ENCODE results near the gene PTPN22.

PTPN22 gene

GRCh38 chr1:113793878-113794834, 77.4 kb downstream of the PTPN22 start:
- DNase-seq: no peak

- no peak for DNase-seq
These were observed 78.5 kb downstream of the PTPN22 start for GRCh38 chr1:113792986-113793385.

DNA sequence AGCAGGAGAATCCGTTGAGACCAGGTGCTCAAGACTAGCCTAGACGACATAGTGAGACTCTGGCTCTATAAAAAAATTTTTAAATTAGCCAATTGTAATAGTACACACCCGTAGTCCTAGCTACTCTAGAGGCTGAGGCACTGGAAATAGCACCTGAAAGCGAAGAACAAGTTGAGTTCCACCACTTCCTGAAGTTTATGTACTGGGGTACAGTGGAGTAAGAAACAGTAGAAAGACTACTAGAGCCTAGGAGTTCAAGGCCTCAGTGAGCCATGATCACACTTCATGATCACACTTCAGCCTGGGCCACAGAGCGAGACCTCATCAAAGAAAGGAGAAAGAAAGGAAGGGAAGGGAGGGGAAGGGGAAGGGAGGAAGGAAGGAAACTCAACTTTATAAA, 79.0 kb downstream of the PTPN22 start:
- no peak for DNase-seq

DNA sequence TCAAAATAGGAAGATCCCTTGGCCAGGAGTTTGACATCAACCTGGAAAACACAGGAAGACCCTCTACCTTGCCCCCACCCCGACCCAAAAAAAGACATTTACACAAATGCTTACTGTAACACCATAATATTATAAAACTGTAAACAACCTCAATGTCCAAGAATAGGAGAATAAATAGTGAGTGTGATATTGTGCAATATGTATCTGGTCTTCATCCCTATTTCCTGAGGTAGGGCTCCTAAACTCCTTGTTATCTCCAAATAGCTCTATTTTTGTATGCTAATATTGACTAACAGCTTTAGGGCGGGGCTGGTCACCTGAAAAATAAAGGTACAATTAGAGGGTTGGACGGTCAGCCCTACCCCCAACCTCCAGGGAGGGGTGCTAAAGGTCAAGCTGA, 82.7 kb downstream of the PTPN22 start:
- DNase-seq: no peak

DNA sequence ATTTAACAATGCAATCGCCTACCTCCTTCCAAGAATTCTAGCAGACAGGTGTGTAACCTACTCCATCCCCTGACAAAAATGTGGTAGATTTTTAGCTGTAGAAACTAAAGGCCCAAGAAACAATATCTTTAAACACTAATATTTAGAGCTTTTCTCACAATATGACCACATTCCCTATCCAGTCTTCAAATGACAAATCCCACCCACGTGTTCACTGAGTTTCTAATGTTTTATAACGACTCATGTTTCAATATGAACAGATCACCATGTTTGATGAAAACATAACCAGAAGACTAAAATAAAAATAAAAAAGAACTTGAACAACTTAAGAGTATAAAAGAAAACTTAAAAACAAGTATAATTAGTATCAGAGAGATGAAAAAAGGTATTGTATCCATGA, 83.8 kb downstream of the PTPN22 start:
- no peak for DNase-seq

DNA sequence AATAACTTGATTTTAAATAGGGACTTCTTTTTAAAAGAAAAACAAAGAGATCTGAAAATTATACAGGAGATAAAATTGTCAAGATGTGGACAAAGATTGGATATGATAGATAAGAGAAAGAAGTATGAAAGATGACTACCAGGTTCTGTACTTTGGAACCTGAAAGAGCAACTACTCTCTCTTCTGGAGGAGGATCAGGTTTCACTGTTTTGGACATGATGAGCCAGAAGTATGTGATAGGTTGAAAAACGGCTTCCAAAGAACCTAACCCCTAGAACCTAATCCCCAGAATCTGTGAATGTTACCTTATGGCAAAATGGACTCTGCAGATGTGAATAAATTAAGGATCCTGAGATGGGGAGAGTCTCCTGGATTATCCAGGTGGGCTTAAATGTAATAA, 85.4 kb downstream of the PTPN22 start:
- no peak for DNase-seq

- DNase-seq: no peak
These were observed 87.3 kb downstream of the PTPN22 start for GRCh38 chr1:113784104-113784779.

DNA sequence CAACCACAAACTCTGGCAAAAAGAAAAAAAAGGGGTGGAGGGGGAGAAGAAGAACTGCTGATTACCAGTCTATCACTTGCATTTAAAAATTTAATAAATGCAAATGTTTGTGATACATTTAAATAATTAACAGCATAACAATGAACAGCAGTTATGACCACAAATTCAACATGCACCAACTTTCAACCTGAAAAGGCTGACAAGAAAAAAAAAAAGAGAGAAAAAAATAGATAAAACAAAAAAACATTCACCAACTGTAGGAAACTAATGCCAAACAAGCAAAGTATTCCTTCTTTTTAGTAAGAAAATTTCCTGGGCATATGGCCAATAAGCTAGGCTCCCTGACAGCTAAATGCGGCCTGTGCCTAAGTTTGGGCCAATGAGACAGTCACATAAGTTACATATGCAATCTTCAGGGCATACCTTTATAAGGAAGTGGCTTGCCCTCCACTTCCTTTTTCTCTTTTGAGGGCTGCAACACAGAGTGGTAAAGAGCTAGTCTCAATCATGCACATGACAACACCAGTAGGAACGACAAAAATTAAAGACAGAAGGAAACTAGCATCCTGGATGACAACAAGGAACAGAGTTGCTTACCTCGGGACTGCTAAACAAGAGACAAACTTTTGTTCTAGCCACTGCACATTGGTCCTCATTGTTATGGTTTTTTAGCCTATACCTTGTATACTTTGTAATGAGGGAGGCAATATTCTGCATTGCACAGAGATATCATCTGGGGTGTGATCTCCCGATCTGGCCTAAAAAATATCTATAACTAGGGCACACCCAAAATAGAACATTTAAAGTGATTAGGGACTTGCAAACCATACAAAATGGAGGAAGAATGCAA, 88.0 kb downstream of the PTPN22 start:
- DNase-seq: no peak

DNA sequence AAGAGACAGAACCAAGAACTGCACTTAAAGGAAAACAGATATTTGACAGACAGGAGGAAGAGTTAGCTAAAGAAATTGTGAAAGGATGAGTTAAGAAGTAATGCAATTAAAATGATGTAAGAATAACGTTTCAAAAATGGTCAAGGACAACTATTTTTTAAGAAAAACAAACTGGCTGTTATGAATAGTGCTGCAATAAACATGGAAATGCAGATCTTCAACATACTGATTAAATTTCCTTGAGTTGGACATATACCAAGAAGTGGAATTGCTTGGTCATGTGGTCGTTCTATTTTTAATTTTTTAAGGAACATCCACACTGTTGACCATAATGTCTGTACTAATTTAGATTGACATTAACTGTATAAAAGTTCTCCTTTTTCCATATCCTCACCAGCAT, 89.1 kb downstream of the PTPN22 start:
- no peak for DNase-seq

DNA sequence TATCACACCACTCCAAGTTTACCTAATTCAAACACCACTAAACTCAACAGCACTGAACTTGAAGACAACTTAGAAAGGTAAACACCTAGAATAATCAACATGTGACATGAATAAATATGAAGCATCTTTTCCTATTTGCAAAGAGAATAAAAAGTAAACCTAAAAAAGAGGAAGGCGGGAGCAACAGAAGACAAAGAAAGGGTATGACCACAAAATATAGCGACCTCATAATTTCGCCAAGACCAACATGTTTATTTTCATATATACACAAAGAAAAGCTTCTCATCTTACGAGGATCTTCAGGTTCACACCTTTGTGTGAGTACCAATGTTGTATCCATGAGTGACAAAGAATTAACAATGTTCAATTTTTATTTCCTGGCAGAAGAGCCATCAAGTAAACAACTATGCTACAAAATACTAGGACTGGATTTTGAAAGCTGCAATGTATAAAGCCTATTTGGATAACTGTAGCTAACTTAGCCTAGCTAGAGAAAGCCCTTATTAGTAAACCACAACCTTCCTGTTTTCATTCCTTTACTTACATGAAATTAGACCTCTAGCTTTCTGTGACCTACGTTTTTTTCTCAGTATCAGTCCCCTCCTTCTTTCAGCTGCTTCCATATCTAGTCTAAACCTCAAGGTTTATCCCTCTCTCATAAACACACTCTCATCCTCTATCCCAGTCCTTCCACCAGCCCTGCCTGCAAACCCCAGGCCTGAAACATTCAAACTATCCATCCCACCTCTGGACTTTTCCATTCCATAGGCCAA, 91.0 kb downstream of the PTPN22 start:
- no peak for DNase-seq

DNA sequence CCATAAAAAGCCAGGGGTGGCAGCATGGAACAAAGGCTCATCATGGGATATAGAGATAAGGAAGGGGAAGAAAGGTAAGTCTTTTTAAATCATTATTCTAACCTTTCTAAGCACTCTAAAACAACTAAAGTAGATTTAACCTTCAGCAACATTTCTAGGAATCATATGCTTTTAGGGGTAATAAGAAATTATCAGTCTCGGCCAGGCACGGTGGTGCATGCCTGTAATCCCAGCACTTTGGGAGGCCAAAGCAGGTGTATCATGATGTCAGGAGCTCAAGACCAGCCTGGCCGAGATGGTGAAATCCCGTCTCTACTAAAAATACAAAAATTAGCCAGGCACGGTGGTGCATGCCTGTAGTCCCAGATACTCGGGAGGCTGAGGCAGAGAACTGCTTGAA, 92.0 kb downstream of the PTPN22 start:
- DNase-seq: no peak

GRCh38 chr1:113777561-113777960, 94.0 kb downstream of the PTPN22 start:
- DNase-seq: no peak

- no peak for DNase-seq
These were observed 101.5 kb downstream of the PTPN22 start for GRCh38 chr1:113770031-113770430.

- no peak for DNase-seq
These were observed 101.9 kb downstream of the PTPN22 start for GRCh38 chr1:113769601-113769970.

DNA sequence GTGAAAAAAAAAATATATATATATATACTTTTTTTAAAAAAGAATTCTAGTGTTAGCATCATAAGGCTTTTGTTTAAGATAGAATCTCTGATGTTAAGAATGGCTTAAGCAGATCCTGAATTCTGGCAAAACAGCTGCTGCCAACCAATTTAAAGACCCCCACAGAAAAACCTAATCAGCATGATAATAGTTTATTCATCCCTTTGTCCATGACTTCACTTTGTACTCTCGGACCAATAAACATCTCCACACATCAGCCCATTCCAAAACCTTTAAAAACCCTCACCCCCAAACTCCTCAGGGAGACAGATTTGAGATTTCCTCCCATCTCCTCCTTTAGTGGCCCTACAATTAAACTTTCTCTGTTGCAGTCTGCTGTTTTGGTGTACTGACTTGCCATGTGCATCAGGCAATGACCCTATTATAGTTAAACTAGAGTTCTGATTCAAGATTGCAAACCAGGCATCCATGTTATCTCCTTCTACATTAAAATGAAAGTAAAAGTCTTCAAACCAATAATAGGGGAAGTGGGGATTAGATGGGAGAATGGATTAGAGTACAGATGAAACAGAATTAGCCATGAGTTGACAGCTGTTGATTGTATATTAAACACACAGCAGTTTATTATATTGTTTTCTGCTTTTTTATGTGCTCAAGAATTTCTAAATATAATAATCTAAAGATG, 102.5 kb downstream of the PTPN22 start:
- no peak for DNase-seq

DNA sequence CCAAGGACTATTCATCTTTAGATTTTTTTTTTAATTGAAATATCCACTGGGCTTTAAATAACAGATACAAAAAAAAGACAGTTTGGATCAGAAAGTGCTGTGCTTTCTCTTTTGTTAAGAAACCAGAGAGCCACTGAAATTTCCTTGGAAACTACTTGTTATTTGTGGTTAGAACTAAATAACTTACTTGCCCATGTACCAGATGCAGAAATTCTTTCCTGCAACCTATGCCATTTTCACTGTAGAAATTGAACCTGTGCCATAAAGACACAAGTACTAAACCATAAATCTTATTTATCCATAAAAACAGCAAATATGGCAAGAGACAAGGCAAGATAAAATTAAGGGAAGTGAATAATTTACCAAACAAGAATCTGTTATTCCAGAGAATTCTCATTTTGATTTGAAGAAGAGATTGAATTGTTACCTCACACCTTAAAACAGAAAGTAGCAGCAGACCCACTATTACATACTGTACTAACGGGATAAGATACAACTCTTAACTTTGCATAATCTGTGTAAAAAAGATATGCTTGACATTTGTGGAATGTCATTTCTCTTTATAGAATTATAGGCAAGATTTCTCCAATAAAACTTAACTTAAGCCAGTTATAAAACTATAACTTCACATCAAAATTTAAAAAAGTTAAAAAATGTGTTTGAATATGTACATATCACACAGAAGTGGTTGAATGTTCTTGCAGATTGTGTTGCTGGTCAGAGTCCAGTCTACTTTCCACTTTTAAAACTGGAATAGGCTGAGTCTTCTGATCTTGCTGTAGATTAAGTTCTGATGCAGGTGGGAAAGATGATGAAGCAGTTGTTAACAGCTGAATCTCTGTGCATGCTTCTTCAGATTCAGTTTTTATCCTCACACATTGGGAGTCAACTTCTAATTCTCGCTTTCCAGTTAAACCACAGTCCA, 105.9 kb downstream of the PTPN22 start:
- DNase-seq: no peak

Data from activated effector memory CD4-positive, alpha-beta T cell treated with Interleukin-2 at 50 U/mL for 16 hours (primary cell).